Measurements from ENCODE around the gene FNBP1.
"Not testable (repeated sequence)": the region's sequence is repeated elsewhere in the genome, so short reads cannot be mapped to it uniquely, and the experiment has no call there.

Gene FNBP1

GRCh38 chr9:130021842-130022241 is 21.1 kb downstream of the FNBP1 start:
- not testable (repeated sequence) for DNase-seq (ENCODE audit: low read depth)

DNA sequence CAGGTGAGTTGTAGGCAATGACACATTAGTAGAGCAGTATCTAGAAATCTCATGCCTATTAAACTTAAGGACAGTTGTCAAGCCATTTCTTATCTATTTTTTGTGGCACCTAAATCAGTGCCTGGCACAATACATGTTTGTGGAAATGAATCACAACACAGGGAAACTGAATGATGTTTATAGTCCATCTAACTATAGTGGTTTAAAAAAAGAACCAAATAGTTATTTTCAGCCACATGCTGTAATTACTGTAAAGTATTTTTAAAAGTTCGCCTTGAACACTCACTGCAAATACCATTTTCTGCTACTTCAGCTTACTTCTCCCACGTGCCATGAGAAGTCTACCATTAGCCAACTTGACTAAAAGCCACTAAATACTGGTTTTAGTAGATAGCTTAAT is 21.9 kb downstream of the FNBP1 start:
- no peak for DNase-seq (ENCODE audit: low read depth)

DNA sequence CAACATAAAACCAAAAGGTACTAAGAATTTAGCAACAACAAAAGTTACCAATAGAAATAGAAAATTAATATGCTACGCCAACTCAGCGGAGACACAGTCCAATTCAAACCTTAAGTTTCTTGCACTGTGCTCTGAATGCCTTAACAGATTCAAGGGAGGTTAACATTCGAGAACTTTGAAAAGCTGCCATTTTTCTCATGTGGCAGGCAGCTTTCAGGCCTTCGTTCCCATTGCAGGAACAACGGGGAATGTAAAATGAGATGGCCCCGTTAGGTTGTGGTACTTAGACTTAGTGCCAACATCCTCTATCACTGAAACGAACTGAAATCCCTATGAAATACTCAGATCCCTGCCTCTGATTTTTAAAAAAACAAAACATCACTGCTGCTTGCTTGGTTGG is 22.4 kb downstream of the FNBP1 start:
- DNase-seq (ENCODE audit: low read depth) = no peak

DNA sequence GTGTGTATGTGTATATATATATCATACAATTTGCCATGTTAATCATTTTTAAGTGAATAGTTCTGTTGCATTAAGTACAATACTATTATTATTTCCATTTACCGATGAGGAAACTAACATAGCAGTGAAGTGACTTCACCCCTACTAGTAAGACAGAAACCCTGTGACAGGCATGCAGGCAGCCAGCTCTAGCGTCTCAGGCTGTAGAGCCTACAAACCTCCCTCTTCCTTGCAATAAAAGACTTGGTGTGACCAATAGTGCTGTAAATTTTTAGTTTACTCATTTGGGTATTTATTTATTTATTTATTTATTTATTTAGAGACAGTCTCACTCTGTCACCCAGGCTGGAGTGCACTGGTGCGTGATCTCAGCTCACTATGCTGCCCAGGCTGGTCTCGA is 24.7 kb downstream of the FNBP1 start:
- peak; percentile 61 for DNase-seq (ENCODE audit: low read depth)

DNA sequence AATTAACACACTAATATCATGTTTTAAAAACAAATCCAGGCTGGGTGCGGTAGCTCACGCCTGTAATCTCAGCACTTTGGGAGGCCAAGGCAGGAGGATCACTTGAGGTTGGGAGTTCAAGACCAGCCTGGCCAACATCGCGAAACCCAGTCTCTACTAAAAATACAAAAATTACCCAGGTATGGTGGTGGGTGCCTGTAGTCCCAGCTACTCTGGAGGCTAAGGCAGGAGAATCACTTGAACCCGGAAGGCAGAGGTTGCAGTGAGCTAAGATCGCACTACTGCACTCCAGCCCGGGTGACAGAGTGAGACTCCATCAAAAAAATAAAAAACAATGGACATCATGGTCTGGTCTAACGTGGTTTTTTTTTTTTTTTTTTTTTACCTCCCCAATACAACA is 25.5 kb downstream of the FNBP1 start:
- not testable (repeated sequence) for DNase-seq (ENCODE audit: low read depth)

GRCh38 chr9:130017076-130017475 is 25.9 kb downstream of the FNBP1 start:
- peak; percentile 56 for DNase-seq (ENCODE audit: low read depth)

GRCh38 chr9:130015353-130016019 is 27.5 kb downstream of the FNBP1 start:
- no peak for DNase-seq (ENCODE audit: low read depth)

DNA sequence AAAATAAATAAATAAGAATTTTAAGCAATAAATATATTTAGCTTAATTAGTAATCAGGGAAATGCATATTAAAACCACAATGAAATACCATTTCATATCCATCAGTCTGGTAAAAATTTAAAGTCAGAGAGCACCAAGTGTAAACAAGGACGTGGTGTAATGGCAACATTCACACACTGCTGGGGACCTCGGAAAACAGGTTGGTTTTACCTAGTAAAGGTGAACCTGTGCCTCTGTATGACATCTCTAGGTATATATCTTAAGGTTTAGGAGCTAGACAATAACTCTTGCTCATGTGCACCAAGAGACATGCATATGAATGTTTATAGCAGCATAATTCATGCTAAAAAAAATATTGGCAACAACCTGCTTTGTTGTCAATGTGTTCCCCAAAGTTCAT is 29.7 kb downstream of the FNBP1 start:
- DNase-seq (ENCODE audit: low read depth) = no peak

GRCh38 chr9:130010151-130010988 is 32.6 kb downstream of the FNBP1 start:
- no peak for DNase-seq (ENCODE audit: low read depth)

GRCh38 chr9:130009546-130009945 is 33.4 kb downstream of the FNBP1 start:
- not testable (repeated sequence) for DNase-seq (ENCODE audit: low read depth)

GRCh38 chr9:130008538-130008937 is 34.5 kb downstream of the FNBP1 start:
- DNase-seq (ENCODE audit: low read depth) = no peak

DNA sequence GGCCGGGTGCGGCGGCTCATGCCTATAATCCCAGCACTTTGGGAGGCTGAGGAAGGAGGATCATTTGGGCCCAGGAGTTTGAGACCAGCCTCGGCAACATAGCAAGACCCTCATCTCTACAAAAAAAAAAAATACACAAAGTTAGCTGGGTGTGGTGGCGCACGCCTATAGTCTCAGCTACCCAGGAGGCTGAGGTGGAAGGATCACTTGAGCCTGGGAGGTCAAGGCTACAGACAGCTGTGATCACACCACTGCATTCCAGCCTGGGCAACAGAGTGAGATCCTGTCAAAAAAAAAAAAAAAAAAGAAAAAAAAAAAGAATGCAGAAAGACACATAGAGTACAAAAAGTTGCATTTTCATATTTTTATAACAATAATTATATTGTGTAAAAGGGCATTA is 36.0 kb downstream of the FNBP1 start:
- not testable (repeated sequence) for DNase-seq (ENCODE audit: low read depth)

DNA sequence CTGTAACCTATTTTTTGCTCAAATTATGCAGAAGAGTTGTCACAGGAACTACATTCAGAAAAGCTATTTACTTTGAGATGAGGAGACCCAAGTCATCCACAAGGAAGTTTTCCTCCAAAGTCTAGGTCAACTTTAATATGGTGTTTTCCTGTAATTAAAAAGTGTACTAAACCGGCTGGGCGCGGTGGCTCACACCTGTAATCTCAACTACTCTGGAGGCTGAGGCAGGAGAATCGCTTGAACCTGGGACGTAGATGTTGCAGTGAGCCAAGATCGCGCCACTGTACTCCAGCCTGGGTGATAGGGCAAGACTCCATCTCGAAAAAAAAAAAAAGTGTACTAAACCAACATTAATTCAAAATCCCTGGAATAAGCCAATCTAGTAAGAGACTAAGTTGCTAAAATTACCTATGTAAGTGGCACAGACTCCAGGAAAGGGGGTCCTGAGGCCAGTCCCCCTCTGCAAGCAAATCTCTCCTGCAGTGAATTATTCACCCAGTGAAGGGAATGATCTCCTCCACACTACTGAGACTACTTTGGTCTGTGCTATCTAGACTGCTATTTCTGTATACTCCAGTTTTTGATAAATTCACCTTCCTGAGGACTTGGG is 38.9 kb downstream of the FNBP1 start:
- DNase-seq (ENCODE audit: low read depth) = no peak

DNA sequence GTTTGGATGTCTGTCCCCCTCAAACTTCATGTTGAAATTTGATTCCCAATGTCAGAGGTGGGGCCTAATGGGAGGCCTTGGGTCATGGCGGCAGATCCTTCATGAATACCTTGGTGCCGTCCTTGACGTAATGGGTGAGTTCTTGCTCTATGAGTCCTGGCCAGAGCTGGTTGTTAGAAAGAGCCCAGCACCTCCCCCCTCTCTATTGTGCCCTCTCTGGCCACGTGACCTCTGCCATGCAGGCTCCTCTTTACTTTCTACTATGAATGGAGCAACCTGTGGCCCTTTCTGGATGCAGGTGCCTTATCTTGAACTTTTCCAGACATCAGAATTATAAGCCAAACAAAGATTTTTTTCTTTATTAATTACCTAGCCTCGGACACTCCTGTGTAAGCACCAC is 40.7 kb downstream of the FNBP1 start:
- no peak for DNase-seq (ENCODE audit: low read depth)

DNA sequence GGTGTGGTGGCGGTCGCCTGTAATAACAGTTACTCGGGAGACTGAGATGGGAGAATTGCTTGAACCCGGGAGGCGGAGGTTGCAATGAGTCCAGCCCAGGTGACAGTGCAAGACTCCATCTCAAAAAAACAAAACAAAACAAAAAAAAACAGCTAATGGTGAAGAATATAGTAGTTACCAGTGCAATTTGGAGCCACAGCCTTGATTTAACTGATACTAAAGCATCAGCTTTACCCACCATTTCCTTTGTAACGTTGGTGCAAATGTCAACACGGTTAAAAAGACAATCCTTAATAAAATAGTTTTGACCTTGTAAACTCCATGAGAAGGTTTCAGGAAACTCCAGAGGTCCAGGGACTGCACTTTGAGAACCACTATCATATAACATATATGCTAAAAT is 41.8 kb downstream of the FNBP1 start:
- DNase-seq (ENCODE audit: low read depth) = no peak

DNA sequence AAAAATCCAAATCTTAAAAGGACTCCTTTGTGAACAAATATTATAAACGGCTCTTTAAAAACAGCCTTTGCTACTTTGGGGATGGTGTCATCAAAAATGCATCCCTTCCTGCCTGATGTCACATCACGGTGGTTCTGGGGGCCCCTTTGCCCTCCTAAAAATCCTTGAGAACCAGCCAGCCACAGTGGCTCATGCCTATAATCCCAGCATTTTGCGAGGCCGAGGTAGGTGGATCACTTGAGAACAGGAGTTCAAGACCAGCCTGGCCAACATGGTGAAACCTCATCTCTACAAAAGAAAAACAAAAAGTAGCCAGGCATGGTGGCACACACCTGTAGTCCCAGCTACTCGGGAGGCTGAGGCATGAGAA is 43.9 kb downstream of the FNBP1 start:
- DNase-seq (ENCODE audit: low read depth) = no peak

DNA sequence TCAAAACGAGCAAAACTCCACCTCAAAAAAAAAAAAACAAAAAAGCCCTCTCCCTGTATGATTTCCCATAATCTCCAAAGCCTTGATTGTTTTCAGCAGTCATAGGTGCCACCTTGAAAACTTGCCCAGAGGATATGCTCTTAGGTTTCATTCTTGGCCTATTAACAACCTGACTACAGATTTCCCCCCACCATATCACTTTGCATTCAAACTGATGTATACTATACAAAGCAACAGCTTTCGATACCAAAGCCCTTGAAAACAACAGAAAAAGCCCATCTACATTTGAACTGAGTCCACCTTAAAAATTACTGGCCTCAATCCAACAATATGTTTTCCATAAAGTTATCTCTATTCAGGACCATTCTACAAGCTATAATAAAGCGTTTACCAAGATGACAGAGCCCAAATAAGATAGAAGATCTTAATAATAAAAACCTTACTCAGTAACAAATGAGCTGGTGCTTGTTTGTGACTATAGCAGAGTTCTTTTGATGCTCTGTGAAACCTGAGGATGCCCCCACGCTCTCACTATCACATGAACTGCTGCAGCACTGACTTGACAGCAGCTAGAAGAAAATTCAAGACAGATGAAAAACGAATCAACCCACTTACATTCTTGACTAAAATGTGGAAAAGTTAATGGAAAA is 44.4 kb downstream of the FNBP1 start:
- no peak for DNase-seq (ENCODE audit: low read depth)

DNA sequence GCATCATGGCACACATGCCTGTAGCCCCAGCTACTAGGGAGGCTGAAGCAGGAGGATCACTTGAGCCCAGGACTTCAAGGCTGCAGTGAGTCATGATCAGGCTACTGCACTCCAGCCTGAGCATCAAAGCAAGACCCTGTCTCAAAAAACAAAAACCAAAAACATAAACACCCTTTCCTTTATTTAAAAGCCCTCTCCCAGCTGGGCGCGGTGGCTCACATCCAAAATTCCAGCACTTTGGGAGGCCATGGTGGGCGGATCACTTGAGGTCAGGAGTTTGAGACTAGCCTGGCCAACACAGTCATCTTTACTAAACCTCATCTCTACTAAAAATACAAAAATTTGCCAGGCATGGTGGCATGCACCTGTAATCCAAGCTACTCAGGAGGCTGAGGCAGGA is 45.3 kb downstream of the FNBP1 start:
- DNase-seq (ENCODE audit: low read depth) = not testable (repeated sequence)

DNA sequence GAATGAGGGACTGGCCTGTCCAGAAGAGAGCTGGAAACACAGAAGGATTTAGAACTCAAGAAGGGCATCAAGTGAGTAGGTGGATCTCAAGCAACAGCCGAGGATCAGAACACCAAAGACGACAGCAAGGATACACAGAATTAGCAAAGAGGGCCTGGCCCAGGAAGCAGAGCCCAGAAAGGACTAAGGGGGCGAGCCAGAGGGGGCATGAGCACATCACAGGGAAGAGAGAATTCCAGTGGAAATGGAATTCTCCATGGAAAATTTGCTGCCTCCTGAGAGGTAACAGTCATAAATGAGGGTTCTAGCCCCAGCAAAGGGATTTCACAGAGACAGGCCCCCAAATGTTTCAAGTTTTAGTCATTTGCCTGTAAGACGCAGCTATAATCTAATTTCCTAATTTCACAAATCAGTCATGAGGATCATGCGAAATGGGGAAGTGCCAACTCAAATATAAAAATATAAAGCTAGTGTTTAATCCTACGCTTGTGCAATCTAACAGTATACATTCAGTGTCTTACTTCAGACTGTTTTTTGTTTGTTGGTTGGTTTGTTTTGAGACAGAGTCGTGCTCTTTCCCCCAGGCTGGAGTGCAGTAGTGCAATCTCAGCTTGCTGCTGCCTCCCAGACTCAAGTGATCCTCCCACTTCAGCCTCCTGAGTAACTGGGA is 46.7 kb downstream of the FNBP1 start:
- DNase-seq (ENCODE audit: low read depth) = peak; percentile 69

DNA sequence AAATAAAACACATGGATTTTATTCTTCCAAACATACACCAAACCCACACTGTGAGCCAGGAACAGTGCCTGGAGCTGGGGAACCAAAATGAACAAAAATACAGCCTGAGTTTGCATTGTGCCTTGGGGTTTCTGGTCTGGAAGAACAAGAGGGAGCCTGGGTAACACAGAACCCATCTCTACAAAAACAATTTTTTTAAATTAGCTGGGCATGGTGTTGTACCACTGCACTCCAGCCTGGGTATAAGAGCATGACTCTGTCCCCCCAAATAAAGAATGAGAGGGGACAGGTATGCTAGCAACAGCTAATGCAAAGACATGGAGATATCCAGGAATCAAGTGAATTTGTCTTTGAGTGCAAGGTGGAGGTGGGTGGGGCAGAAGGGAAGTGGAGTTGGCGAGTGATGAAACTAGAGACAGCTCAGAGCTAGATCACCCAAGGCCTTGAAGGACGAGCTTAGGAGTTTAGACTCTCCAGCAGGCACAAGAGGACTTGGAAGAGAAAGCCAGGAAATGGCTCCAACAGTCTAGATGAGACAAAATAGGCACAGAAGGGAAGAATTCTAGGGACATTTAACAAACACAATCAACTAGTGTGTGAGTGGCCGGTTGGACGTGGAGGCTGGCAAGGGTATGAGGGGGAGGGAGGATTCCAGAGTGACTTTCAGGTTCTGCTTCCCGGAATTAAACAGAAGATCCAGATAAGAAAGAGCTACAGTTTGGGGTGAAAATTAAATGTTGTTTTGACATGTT is 47.4 kb downstream of the FNBP1 start:
- DNase-seq (ENCODE audit: low read depth) = peak; percentile 79

DNA sequence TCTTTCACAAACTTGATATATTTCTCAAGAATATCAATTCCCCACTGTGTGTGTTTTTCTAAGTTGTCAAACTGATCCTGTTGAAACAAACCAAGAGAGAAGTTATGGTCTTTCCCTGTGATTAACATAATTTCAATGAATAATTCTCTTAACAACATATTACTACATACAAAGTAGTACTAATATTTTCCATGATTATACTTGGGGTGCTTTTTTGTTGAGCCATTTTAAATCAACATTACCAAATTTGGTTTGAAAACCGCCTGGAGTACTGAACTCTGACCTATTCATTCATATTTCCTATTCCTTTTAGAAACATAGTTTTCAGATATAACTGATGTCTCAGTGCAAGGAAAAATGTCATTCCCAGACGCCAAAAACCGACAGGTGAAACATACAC is 48.1 kb downstream of the FNBP1 start:
- DNase-seq (ENCODE audit: low read depth) = peak; percentile 39

Data from iris pigment epithelial cell (primary cell).